HepG2 (cell line): ENCODE results near the gene PREX1.

Source experiments
- ATF2 ChIP-seq: sonication (generic); formaldehyde crosslinking; IDR thresholded peaks from 2 replicates; pipeline ENCODE4 v1.4.0; 2020; ENCODE audit warnings: missing genetic modification reagents
- BHLHE40 ChIP-seq: IDR thresholded peaks from 2 replicates; pipeline ENCODE4 v1.6.1; 2011; ENCODE audit warnings: low read length, improper control_type of control experiment
- CSRNP2 ChIP-seq: sonication (generic); formaldehyde crosslinking; conservative IDR thresholded peaks from 2 replicates; pipeline ENCODE4 v1.8.0; 2022; ENCODE audit warnings: low read depth, missing genetic modification reagents
- CTCF ChIP-seq: sonication (generic); formaldehyde crosslinking; IDR thresholded peaks from 2 replicates; pipeline ENCODE4 v1.5.0; 2020; ENCODE audit warnings: mild to moderate bottlenecking, missing genetic modification reagents, moderate library complexity
- KDM1A ChIP-seq: IDR thresholded peaks from 2 replicates; pipeline ENCODE4 v1.6.1; 2016; ENCODE audit warnings: missing compliant biosample characterization
- KDM2A ChIP-seq: sonication (generic); formaldehyde crosslinking; IDR thresholded peaks from 2 replicates; pipeline ENCODE4 v1.4.0; 2020; ENCODE audit warnings: low read depth, missing genetic modification reagents, borderline replicate concordance
- MAX ChIP-seq: IDR thresholded peaks from 2 replicates; pipeline ENCODE4 v1.6.1; 2012; ENCODE audit warnings: inconsistent platforms
- NFYB ChIP-seq: sonication (generic); formaldehyde crosslinking; IDR thresholded peaks from 2 replicates; pipeline ENCODE4 v1.4.0; 2020; ENCODE audit warnings: missing genetic modification reagents
- POLR2A ChIP-seq, 2 experiments: IDR thresholded peaks; 2 replicates each; pipeline ENCODE4 v1.6.1; 2011; ENCODE audit warnings: low read depth in 2 of 2, low read length in 2 of 2, mild to moderate bottlenecking in 1 of 2, moderate library complexity in 1 of 2; ENCODE audit not compliant: insufficient read depth in 1 of 2
- POLR2AphosphoS5 ChIP-seq: IDR thresholded peaks from 2 replicates; pipeline ENCODE4 v1.6.1; 2012; ENCODE audit warnings: low read depth, low read length
- RARA ChIP-seq: IDR thresholded peaks from 2 replicates; pipeline ENCODE4 v1.6.1; 2016; ENCODE audit warnings: missing genetic modification reagents, missing compliant biosample characterization
- ZKSCAN1 ChIP-seq: fragments of 150-350 bp; IDR thresholded peaks from 2 replicates; pipeline ENCODE4 v1.6.1; 2014; ENCODE audit warnings: low read length
- ZMAT5 ChIP-seq: sonication (generic); formaldehyde crosslinking; IDR thresholded peaks from 2 replicates; pipeline ENCODE4 v1.5.0; 2020; ENCODE audit warnings: mild to moderate bottlenecking, low read depth, missing genetic modification reagents, borderline replicate concordance
- ZNF335 ChIP-seq: sonication (generic); formaldehyde crosslinking; IDR thresholded peaks from 2 replicates; pipeline ENCODE4 v1.4.0; 2020; ENCODE audit warnings: missing genetic modification reagents

GRCh38 chr20:48642105-48642880, 185.5 kb downstream of the PREX1 start:
- TF ChIP-seq KDM2A (CRISPR knock-in tag) (no peak), KDM1A (CRISPR knock-in tag) (no peak), RARA (CRISPR knock-in tag) (no peak), ZNF335 (CRISPR knock-in tag) (no peak), BHLHE40 (no peak), MAX (no peak), ATF2 (CRISPR knock-in tag) (no peak), POLR2A (IDR thresholded peaks at IDR 0.05; ENCODE audit: insufficient read depth in 1 of 2, low read depth in 2 of 2, low read length in 2 of 2) (no peak), CSRNP2 (CRISPR knock-in tag) (no peak), ZKSCAN1 (no peak), ZMAT5 (CRISPR knock-in tag) (no peak), CTCF (no peak), NFYB (CRISPR knock-in tag) (no peak), POLR2AphosphoS5 (no peak)
